NCI-H1105 (cell line): ENCODE data around the gene CST5.
"Not testable (repeated sequence)": the region's sequence is repeated elsewhere in the genome, so short reads cannot be mapped to it uniquely, and the experiment has no call there.

ENCODE experiments used
- DNase-seq: peaks from one replicate; lab custom pipeline; 2025; lab: John Stamatoyannopoulos, UW

CST5 gene, protein sequence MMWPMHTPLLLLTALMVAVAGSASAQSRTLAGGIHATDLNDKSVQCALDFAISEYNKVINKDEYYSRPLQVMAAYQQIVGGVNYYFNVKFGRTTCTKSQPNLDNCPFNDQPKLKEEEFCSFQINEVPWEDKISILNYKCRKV

DNA sequence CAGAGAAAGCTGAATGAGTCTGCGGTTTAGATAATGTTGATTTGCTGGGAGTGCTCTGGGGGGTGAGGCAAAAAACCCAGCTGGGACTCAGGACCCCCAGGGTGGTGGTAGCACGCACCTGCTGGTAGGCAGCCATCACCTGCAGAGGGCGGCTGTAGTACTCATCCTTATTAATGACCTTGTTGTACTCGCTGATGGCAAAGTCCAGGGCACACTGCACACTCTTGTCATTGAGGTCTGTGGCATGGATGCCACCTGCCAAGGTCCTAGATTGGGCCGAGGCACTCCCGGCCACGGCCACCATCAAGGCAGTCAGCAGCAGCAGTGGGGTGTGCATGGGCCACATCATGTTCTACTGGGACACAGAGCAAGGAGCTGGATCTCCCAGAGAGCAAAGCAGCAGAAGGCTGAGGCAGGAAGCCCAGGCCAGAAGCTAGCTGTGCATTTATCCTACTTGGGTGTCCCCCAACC, at the start of gene CST5:
Gene CST5 (minus strand): TSS at position 421 of the 471 bp plus-strand sequence. CDS start 72 bp downstream, at position 349.
- no peak for DNase-seq

DNA sequence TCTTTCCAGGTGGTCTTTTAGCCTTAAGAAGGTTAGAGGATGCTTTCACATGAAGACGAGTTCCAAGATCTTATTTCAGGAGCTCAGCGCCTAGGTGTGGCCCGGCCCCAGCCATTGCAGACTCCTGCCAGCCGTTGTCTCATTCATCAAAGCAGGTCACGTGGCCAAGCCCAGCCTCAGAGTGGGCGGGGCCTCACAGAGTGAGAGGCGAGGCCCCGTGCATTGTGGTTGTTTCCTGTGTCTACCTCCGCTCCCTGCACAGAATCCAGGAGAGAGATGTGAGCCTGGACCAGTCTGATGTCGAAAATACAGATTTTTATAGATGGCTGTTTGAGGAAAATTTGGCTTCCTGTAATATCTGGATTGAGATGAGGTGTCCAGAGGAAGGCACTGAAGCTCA, 49.2 kb upstream of the CST5 start:
- DNase-seq, result no peak

DNA sequence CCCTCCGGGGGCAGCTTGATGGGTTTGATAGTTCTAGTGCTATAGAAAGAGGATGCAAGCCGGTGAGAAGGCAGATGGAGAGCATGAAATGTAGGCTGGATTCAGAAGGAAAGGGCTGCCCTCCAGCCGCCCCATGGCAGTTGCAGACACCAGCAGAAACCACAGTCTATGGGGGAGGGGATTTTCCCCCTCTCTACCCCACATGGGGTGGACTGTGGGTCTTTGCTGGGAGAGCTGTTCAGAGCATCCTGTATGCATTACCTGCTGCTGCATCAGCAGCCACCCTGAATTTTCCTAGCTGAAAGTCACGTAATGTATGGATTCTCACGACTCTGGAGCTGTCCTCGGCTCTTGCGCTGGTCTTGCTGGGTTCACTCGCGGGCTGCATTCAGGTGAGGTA, 48.8 kb upstream of the CST5 start:
- no peak for DNase-seq

DNA sequence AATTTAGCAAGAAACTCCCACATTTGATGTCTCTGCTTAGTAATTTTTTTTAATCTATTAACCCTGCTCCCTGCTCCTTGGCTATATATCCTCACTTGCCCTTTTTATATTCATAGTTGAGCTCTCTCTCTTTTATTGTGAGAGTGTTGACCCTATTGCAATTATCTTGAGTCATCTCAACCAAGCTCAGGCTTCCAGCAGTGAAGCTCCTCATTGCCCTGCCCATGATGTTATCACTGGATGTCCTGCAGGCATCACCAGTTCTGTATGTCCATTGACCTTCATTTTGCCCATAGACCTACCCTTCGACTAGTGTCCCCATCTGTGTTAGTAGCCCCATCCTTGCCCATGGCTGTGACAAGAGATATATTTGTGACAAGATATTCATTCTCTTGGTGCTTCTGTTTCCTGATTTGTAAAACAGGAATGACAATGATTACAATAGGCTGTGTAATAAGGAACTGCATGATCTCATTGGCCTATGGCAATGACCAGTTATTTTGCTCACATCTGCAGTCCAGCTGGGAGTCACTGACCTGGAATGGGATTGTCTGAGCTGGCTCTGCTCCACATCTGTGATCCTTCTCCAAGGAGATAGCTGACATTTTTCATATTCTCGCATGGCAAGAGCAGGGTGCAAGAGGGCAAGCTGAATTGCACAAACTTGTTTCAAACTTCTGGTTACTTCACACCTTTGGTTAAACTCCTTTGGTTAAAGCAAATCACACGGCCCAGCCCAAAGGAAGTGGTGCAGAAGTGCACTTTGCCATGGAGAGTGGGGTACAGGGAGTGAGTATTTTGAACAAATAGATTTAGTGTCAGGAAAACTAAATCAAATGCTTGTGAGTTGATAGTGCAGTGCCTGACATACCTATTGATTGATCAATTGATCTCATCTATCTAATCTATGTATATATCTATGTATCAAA, 47.7 kb upstream of the CST5 start:
- DNase-seq, result no peak

DNA sequence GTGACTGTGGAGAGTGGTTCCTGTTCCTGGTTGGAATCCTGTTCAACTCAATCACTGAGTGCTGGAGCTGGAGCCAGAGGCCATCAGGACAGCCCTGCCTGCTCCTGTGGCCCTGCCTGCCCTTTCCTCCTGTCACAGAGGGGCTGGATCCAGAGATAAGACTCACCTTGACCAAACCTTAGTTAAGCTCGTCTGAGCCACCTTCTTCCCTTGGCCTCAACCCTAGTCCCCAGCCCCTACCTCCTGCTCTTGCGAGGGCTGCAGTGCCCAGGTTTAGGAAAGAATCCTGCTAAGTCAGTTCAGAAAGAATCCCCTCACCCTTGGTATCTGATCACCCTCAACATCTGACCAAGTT, 47.0 kb upstream of the CST5 start:
- DNase-seq, result no peak

DNA sequence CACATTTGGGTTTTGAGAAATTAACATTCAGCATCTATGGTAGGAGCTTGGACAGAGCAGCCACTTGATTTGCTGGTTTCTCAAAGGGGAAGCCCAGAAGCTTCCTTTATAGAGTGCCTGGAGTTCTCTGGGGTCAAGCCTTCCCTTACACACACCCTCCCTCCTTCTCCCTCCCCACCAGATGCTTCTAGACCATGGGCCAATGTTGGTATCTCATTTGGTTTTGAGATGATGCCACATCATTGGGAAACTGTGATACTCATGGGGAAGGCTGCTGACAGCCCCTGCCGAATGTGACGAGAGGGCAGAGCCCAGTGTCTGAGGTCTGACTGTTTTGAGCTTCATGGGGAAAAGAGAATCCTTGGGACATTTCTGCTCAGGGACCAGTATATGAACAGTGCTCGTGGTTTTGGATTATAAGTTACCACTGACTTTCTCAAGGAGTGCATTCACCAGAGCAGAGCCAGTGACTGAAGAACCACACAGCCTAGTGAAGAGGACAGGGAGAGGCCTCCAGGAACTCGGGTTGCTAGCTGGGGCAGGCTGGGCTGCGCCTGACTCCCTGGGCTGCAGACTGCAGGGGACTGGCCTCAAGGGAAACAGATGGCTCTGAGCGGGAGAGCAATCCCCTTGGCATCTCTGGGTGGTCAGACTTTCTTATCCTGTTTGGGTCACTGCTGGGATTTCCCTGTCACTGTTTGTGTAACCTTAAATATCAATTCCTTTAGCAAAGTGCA, 46.4 kb upstream of the CST5 start:
- DNase-seq, result no peak

DNA sequence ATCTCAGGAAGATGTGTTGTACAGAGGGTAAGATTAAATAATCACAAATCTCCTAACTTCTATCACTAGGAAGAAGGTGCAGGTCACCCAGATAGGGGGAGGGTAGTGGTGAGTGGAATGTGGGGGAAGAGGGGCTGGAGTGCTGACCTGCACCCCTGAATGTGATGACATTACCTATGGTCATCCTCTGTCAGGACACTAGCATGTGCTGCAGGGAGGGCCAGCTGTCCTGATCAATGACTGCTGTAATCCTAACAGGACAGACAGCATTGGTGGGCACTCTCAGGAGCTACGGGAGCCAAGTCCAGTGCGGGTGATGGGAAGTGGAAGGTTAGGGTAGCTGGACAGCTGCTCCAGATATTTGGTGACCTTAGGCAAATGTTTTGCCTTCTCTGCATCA, 45.2 kb upstream of the CST5 start:
- DNase-seq, result no peak

DNA sequence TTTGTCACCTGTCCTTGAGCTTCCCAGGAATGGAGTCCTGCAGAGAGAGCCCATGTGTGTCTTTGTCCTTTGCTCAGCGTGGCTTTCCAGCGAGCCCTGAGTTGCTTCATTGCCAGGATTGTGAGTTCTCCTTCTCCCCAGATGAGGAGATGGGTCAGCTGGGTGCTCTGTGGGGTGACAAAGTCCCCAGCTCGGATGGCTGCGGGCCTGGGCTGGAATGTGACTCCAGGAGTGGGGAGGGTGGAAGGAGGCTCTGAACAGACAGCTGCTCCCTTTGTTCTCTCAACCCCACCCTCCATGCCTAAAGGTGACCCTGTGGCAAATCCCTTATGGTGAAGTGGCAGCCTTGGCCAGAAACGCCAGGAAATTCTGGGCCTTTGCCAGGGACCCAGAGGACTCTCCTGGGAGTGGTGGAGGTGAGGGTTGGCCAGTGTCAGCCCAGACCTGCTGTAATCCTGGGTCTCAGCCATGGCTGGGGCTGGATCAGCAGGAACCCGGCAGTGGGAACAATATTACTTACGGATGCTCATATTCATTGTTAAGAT, 44.4 kb upstream of the CST5 start:
- DNase-seq, result no peak

DNA sequence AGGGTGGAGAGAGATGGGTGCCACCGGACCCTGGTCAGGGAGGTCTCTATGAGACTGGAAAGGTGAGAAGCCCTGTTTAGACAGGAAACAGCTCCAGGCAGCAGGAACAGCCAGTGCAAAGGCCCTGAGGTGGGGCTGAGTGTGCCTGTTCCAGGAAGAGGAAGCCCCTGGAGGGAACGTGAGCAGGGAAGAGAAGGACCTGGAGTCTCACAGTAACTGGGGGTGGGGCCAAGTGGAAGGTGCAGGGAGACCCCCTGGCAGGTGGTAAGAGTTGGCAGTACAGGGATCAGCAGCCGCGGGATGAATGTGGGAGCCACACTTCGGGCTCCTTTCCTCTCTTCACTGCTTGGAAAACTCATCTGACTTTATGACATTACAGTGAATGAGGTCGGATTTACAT, 43.8 kb upstream of the CST5 start:
- no peak for DNase-seq

DNA sequence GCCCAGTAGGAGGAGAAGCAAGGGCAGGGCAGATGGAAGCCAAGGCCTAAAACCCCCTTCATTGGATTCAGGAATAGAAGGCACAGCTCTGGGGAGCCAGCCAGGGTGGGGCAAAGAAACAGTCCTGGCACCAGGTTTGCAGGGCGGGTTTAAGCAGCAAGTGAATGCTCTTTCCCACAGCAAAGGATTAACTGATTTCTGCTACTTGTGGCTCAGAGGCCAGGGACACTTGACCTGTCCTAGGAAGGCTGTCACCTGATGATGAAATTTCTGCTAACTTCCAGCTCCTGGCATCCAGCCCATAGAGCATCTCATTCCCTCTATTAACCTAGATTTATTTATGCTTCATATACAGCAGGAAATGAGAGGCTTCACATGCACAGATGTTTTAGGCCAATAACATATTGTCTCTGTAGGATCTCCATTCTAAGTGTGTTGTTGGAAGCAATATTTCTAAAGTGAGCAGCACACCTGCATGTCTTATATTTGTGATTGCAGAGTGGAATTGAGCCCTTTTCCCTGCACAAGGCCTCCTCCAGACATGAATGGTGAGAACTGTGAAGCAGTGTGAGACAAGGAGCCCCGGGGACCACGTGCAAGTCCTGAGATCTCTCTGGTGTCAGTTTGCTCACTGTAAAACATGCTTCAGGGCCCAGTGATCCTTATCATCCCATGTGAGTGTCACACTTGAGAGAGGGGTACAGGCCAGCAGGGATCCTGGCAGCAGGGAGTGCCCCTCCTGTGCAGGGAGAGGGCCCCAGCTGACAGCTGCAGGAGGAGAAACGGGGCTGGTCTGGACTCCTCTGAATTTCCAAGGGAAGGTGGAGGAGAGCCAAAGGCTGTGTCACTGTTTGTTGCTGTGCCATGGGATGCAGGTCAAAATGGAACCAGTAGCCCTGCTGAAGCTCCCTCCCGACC, 41.1 kb upstream of the CST5 start:
- DNase-seq, result no peak

DNA sequence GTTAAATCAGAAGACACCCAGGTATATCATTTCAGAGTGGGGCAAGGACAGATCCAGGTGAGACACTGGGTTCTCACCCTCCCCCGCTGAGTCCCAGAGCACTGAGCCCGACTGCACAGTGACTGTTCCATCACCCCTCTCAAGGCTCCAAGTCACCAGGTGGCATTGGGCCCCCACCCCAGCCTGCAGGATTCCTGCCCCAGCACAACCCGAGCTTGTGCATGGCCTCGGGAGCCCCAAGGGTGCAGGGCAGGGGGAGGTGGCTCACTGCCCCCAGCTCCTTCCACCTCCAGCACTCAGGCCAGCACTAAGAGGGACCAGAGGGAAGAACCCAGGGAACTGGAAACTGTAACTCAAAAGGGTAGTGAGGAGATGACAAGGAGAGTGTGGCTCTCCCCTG, 39.3 kb upstream of the CST5 start:
- DNase-seq, result no peak

DNA sequence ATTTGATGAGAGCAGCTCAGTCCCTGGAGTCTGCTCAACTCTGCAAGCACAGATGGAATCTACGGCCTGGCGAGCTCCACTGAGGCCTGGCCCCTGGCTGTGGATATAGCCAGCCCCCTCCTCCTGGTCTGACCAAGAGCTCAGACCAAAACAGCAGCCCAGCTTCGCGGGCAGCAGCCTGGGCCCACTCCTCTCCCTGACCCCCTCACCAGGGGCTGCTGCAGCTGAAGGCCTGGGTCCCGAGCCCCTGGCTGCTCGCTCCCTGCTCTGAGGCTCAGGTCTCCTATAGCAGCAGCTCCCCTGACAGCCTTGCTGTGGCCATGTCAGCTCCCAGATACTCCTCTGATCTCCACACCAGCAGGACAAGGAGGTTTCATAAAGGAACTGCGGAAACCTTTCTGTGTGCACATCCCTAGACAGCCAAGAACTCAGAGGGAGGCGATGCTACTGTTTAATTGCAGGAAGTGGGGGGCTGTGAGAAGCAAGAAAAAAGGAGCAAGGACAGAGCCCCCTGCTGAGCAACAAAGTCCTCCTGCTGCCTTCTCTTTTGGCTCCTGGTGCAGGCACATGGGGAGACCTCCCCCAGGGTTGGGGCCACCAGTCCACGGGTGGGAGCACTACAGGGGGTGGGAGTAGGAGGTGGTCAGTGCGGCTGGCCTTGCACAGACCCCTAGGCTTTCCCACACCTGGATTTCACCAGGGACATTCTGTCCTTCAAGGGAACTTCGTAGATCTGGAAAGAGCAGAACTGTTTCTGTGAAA, 38.7 kb upstream of the CST5 start:
- DNase-seq, result no peak

DNA sequence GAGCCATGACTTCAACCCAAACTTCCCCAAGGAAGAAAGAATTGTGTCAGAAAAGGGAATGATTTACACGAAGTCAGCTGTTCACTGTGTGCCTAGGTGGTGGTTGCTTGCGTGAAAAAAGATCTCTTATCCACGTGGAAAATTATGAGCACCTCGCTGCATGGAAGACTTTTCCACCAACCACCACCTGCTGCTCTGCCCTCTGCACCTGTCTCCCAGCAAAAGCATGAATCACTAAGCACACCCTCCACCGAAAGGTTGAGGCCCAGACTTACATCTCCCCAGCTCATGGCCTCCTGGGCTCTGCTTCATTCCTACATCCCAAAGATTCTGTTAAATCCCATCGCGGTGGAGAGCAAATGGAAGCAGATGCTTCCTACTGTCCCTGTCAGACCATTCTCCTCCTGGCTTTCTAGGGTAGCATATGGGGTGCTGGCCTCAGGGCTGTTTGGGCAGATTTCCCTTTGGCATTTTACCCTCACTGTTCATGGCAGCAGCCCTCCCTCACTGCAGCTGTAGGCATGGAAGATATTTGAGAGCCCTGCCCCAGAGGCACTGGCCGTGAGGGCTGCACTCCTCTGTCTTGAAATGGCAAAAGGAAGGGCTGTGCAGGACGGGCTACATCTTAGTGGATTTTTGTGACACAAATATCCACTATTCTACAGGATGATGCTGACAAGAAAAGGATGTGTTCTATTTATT, 37.6 kb upstream of the CST5 start:
- no peak for DNase-seq

DNA sequence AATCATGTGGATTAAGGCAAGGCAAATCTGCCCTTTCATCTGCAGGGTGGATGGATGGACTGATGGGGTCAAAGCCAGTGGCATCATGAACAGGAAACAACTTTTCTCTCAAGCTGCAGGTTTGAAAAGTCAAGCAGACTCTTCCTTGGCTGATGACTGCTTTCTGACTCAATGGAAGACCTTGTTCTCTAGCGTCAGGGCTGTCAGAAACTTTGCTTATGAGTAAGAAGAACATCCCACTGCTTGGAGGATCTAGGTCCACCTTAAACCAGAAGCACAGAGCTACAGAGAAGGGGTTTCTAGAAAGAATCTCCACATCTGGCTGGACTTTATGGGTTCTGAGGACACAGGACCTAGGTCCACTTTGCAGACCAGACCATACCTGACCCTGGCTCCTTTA, 36.3 kb upstream of the CST5 start:
- no peak for DNase-seq

DNA sequence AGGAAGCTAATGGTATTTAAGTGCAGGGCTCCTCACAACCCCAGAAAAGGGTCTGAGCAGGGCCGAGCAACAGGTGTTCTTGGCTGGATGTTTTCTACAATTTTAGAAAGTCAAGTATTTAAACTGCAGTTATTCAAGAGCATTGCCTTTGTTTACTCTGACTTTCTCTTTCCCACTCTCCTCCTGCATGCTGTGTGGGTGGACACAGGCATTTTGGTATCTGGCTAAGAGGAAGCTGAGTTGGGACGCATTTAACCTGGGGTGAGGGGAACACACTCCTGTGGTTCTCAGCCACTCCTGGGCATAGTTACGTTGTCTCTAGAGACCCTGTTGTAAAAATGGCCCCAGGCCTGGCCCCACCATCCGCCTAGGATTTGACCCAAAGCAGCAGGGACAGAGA, 34.9 kb upstream of the CST5 start:
- not testable (repeated sequence) for DNase-seq

DNA sequence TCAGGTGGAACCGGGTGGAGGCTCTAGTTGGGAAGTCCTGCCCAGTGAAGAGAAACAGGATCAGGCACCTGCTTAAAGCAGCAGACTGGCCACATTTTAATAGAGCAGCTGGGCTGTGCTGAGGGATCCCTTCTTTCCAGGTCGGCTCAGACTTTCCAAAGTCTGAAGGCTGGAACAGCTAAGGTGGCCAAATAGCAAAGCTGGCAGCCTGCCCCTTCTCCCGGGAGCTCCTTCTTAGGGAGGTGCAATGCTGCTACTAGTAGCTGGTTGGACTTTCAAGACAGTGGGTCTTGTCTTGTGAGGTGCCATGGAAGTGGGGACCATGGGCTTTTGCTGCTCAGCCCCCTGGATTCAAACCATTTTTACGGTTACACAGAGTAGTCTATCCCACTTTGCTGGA, 30.7 kb upstream of the CST5 start:
- DNase-seq, result no peak

DNA sequence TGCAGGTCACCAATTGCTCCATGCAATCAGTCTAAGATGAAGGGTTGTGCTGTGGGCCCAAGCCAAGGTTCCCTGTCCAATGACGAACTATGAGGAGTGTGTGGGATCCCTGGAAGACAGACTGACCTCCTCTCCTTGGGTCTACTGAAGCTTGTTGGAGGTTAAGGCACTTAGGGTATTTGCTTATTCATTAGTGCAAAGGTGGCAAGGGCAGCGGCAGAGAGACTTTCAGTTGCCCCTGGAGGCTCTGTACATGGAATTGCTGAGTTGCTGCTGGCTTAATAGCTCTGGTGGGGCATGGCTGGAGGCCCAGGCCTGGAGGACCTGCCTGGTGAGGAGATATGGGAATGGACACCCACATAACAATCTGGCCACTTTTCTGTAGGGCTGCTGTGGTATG, 29.8 kb upstream of the CST5 start:
- no peak for DNase-seq

DNA sequence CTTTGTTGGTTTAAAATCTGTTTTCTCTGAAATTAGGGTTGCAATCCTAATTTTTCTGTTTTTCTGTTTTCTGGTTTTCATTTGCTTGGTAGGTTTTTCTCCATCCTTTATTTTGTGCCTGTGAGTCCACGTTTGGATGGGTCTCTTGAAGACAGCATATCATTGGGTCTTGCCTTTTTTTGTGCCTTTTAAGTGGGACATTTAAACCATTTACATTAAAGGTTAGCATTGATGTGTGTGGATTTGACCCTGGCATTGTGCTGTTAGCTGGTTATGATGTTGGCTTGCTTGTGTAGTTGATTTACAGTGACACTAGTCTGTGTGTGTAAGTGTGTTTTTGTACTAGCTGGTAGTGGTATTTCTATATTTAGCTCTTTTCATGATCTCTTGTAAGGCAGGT, 28.0 kb upstream of the CST5 start:
- no peak for DNase-seq

DNA sequence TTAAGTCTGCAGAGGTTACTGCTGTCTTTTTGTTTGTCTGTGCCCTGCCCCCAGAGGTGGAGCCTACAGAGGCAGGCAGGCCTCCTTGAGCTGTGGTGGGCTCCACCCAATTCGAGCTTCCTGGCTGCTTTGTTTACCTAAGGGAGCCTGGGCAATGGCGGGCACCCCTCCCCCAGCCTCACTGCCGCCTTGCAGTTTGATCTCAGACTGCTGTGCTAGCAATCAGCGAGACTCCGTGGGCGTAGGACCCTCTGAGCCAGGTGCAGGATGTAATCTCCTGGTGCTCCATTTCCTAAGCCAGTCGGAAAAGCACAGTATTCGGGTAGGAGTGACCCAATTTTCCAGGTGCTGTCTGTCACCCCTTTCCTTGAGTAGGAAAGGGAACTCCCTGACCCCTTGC, 22.8 kb upstream of the CST5 start:
- not testable (repeated sequence) for DNase-seq

DNA sequence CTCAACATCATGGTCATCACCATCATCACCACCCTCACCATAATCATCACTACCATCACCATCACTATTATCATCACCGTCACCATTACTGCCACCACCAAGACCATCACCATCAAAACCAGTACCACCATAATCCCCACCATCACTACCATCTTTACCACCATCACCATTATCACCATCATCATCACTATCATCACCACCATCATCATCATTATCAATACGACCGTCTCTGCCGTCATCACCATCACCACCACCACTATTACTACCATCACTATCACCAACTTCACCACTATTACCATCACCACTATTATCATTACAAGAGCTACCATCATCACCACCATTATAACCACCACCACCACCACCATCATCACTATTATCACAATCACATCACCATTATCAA, 11.3 kb upstream of the CST5 start:
- not testable (repeated sequence) for DNase-seq
